ENCODE data around the gene TFF1.

The TFF1 gene

GRCh38 chr21:42321231-42321630 lies 45.1 kb downstream of the TFF1 start:
- in situ Hi-C loops (cut with HindIII; ENCODE audit: low sequenced_read_pairs) = no loop called here

- in situ Hi-C loops (cut with HindIII; ENCODE audit: low sequenced_read_pairs) = no loop called here
These were observed 45.5 kb downstream of the TFF1 start for GRCh38 chr21:42320791-42321190.

GRCh38 chr21:42319851-42320572 lies 46.3 kb downstream of the TFF1 start:
- in situ Hi-C loops (cut with HindIII; ENCODE audit: low sequenced_read_pairs) = no loop called here

GRCh38 chr21:42319376-42319775 lies 47.0 kb downstream of the TFF1 start:
- in situ Hi-C loops (cut with HindIII; ENCODE audit: low sequenced_read_pairs) = no loop called here

- in situ Hi-C loops (cut with HindIII; ENCODE audit: low sequenced_read_pairs) = no loop called here
These were observed 48.2 kb downstream of the TFF1 start for GRCh38 chr21:42317826-42318746.

- in situ Hi-C loops (cut with HindIII; ENCODE audit: low sequenced_read_pairs) = no loop called here
These were observed 49.0 kb downstream of the TFF1 start for GRCh38 chr21:42317341-42317741.

- in situ Hi-C loops (cut with HindIII; ENCODE audit: low sequenced_read_pairs) = no loop called here
These were observed 49.4 kb downstream of the TFF1 start for GRCh38 chr21:42316891-42317290.

- in situ Hi-C loops (cut with HindIII; ENCODE audit: low sequenced_read_pairs) = no loop called here
These were observed 50.9 kb downstream of the TFF1 start, which contains the start of gene TFF3 for GRCh38 chr21:42315296-42315891. Gene TFF3 (minus strand): TSS chr21:42315409. CDS start chr21:42315374, 35 bp downstream.

- in situ Hi-C loops (cut with HindIII; ENCODE audit: low sequenced_read_pairs) = no loop called here
These were observed 51.6 kb downstream of the TFF1 start for GRCh38 chr21:42314616-42315295.

- in situ Hi-C loops (cut with HindIII; ENCODE audit: low sequenced_read_pairs) = no loop called here
These were observed 52.8 kb downstream of the TFF1 start for GRCh38 chr21:42313501-42313969.

- in situ Hi-C loops (cut with HindIII; ENCODE audit: low sequenced_read_pairs) = no loop called here
These were observed 53.7 kb downstream of the TFF1 start for GRCh38 chr21:42312626-42313104.

All from DLD1 (cell line).